IPS-18c (cell line): ENCODE measurements around the gene HEPACAM2.

Source experiments
- H3K4me3 ChIP-seq: 2 replicates; pipeline ENCODE4 v1.7.0; 2013; ENCODE audit warnings: low read depth, mild to moderate bottlenecking, low read length, moderate library complexity; ENCODE audit not compliant: insufficient read depth
- H3K9me3 ChIP-seq: one replicate; pipeline ENCODE4 v1.6.1; 2013; ENCODE audit warnings: mild to moderate bottlenecking, low read length, moderate library complexity; ENCODE audit not compliant: control insufficient read depth, insufficient read depth

HEPACAM2 gene

GRCh38 chr7:93212881-93213280 lies 13.4 kb downstream of the HEPACAM2 start:
- H3K9me3 ChIP-seq: no peaks in the 10 kb centered on the region
- no peak overlapping the region for H3K4me3 ChIP-seq

GRCh38 chr7:93211228-93211818 lies 14.9 kb downstream of the HEPACAM2 start:
- H3K4me3 ChIP-seq: no peak overlapping the region
- no peaks in the 10 kb centered on the region for H3K9me3 ChIP-seq

GRCh38 chr7:93205046-93205445 lies 21.2 kb downstream of the HEPACAM2 start:
- Histone ChIP-seq H3K9me3 (no peaks in the 10 kb centered on the region), H3K4me3 (no peak overlapping the region)

- Histone ChIP-seq H3K4me3 (no peak overlapping the region), H3K9me3 (no peaks in the 10 kb centered on the region)
Observed at GRCh38 chr7:93203496-93203895, 22.8 kb downstream of the HEPACAM2 start.

- H3K4me3 ChIP-seq: no peak overlapping the region
Observed at GRCh38 chr7:93202594-93203250, 23.5 kb downstream of the HEPACAM2 start.

GRCh38 chr7:93198472-93198871 lies 27.8 kb downstream of the HEPACAM2 start:
- no peak overlapping the region for H3K4me3 ChIP-seq
- no peaks in the 10 kb centered on the region for H3K9me3 ChIP-seq

More at GRCh38 chr7:93202594-93203250, 23.5 kb downstream of the HEPACAM2 start:
- no peaks in the 10 kb centered on the region for H3K9me3 ChIP-seq

- no peaks in the 10 kb centered on the region for H3K9me3 ChIP-seq
Observed at GRCh38 chr7:93196336-93196735, 29.9 kb downstream of the HEPACAM2 start.

GRCh38 chr7:93194386-93194785 lies 31.9 kb downstream of the HEPACAM2 start:
- no peaks in the 10 kb centered on the region for H3K9me3 ChIP-seq
- H3K4me3 ChIP-seq: no peak overlapping the region

More at GRCh38 chr7:93196336-93196735, 29.9 kb downstream of the HEPACAM2 start:
- no peak overlapping the region for H3K4me3 ChIP-seq

GRCh38 chr7:93188870-93189634 lies 37.2 kb downstream of the HEPACAM2 start:
- Histone ChIP-seq H3K9me3 (no peaks in the 10 kb centered on the region), H3K4me3 (no peak overlapping the region)

- no peaks in the 10 kb centered on the region for H3K9me3 ChIP-seq
- no peak overlapping the region for H3K4me3 ChIP-seq
Observed at GRCh38 chr7:93185303-93186027, 40.8 kb downstream of the HEPACAM2 start.

- no peaks in the 10 kb centered on the region for H3K9me3 ChIP-seq
- no peak overlapping the region for H3K4me3 ChIP-seq
Observed at GRCh38 chr7:93179173-93179572, 47.1 kb downstream of the HEPACAM2 start.

- Histone ChIP-seq H3K9me3 (no peaks in the 10 kb centered on the region), H3K4me3 (no peak overlapping the region)
Observed at GRCh38 chr7:93178213-93178612, 48.1 kb downstream of the HEPACAM2 start.

GRCh38 chr7:93176992-93177580 lies 49.2 kb downstream of the HEPACAM2 start:
- Histone ChIP-seq H3K4me3 (no peak overlapping the region), H3K9me3 (no peaks in the 10 kb centered on the region)

- Histone ChIP-seq H3K4me3 (no peak overlapping the region), H3K9me3 (peaks cover 2% of the 10 kb centered on the region)
Observed at GRCh38 chr7:93175219-93175618, 51.0 kb downstream of the HEPACAM2 start.

GRCh38 chr7:93172683-93173082 lies 53.6 kb downstream of the HEPACAM2 start:
- Histone ChIP-seq H3K9me3 (peaks cover 2% of the 10 kb centered on the region), H3K4me3 (no peak overlapping the region)

- peaks cover 2% of the 10 kb centered on the region for H3K9me3 ChIP-seq
- H3K4me3 ChIP-seq: no peak overlapping the region
Observed at GRCh38 chr7:93171606-93172226, 54.6 kb downstream of the HEPACAM2 start.

GRCh38 chr7:93165447-93165846 lies 60.8 kb downstream of the HEPACAM2 start:
- Histone ChIP-seq H3K4me3 (no peak overlapping the region), H3K9me3 (no peaks in the 10 kb centered on the region)
